NCI-H69 (cell line): ENCODE data around the gene GLB1L.
A peak's percentile ranks its signal among the peaks of the same experiment; 100 is the strongest.

Source experiments
- DNase-seq: peaks from one replicate; lab custom pipeline; 2025; lab: John Stamatoyannopoulos, UW

GLB1L gene

GRCh38 chr2:219223831-219224610, 21.2 kb downstream of the GLB1L start:
- no peak for DNase-seq

GRCh38 chr2:219221957-219222518, 23.2 kb downstream of the GLB1L start:
- DNase-seq: no peak

- DNase-seq: no peak
These were observed 24.4 kb downstream of the GLB1L start for GRCh38 chr2:219220652-219221402.

GRCh38 chr2:219219784-219220532, 25.3 kb downstream of the GLB1L start:
- DNase-seq: no peak

DNA sequence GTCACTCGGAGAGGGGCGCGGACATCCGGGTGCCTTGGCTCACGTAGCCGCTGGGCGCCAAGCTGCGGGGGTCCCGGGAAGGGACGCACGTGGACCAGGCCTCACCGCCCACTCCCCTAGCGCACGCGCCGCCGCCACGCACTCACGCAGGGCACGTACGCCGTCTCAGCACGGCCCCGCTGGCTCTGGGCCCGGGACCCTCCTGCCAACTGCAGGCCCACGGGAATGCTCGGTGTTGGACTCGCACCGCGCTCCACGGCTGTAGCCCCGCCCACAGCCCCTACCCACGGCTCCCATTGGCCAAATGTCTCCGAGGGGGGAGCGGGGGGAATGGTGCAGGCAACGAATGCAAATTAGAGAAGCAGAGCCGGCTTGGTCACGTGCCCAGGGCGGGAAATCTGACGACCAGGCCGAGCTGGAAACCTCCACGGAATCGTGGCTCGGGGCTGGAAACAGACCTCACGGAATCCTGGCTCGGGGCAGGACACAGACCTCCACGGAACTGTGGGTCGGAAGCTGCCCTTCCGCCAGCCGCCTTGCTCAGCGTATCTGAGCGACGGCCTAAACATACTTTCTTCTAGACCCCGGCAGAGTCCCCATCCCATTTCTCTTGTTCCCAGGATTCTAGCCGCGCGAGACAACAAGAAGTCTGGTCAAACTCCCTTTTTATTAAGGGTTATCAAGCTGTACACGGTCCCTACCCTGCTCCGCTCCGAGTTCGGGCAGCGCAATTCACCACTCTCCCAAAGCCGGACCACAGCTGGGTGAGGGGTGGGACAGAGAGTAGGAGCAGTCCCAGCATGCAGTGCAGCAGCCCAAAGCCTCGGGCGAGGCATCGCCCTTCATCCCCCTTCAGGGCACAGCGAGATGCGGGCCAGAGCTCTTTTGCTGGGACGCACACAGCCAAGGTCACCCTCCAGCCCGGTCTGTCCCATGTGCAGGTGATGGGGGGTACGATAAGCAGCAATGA, 26.2 kb downstream of the GLB1L start, which contains the start of gene ABCB6:
Gene ABCB6, minus strand, starts transcription at position 227 of the 970 bp plus-strand sequence. CDS start 285 bp downstream, outside the sequence.
- peak; percentile 94 for DNase-seq

DNA sequence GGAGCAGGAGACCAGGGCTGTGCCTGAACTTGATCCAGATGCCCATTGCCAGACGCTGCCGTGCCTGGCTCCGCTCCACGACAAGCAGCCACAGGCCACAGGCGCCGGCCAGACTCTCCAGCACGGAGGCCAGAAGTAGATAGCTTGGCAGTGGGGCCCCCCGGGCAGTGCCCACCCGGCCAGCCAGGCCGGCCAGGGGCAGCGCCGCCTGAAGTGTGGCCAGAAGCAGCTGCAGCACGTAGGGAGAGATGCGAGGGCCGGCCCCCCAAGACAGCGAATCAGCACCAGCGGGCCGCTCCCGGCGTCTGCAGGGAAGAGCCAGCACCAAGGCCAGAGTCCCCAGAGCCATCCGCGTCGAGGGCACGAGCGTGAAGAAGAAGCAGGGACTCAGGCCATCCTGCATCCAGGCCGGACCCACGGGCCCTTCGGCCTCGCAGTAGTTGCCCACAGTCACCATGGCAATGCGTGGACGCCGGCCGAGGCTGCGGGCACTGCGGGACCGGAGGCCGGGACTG, 27.0 kb downstream of the GLB1L start:
- DNase-seq: peak; percentile 78

- no peak for DNase-seq
These were observed 28.7 kb downstream of the GLB1L start for GRCh38 chr2:219216535-219216915.

DNA sequence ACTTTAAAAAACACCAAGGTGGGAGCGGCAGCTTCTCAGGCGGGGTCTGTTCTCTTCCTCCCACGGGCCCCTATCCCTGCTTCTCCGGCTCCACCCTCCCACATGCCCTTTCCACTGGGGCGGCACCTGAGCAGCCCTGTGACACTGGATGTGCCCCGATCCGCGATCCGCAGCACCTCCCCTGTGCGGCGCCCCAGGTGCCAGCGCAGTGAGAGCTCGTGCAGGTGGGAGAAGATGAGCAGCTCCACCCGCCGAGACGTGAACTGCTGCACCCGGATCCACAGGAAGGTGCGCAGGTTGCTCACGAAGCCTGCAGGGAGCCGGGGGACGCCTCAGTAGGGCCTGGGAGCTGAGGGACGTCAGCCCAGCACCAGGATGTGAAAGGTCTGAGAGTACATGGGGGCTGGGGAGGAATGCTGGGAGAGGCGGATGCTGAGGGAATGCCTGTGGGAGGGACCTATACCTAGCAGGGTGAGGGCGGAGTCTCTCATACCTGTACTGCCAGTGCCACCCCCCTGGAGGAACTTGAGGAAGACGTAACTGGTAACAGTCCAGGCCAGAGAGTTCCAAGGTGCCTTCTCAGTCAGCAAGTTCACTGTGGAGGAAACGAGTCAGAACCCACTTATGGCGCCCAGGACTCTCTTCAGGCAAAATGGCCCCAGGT, 29.2 kb downstream of the GLB1L start:
- no peak for DNase-seq

DNA sequence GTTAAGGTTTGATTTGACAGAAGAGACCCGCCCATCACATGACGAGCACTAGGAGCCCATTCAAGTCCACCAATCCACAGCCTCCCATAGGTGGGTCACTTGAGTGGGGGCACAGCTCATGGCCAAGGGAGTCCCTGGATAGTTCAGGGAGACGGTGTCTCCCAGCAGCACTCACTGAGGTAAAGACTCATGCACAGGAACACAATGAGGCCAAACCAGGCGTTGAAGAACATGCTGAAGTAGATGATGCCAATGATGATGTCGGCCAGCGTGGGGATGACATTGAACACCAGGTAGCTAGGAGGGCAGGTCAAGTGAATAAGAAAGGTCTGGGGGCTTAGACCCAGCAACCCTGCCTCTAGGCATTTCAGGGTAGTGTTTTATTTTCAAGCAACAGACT, 30.5 kb downstream of the GLB1L start:
- DNase-seq: no peak

GRCh38 chr2:219214141-219214540, 31.1 kb downstream of the GLB1L start:
- DNase-seq: no peak

GRCh38 chr2:219213486-219214071, 31.7 kb downstream of the GLB1L start:
- DNase-seq: no peak

DNA sequence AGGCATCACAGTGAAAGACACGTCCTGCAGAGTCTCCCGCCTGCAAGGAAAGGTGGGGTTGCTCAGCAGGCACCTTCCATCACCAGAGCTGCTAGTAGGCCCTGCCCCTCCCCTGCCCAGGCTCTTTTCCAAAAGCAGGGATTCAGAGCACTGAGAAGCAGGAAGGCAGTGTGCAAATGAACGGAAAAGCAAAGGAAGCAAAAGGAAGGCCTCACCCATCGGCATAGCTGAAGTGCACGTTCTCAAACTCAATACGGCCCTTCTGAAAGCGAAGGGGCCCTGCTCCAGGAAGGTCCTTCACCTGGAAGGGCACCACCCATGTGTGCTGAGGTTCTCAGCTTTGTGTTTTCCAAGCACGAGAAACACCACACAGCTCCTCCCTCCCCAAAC, 32.2 kb downstream of the GLB1L start:
- no peak for DNase-seq

DNA sequence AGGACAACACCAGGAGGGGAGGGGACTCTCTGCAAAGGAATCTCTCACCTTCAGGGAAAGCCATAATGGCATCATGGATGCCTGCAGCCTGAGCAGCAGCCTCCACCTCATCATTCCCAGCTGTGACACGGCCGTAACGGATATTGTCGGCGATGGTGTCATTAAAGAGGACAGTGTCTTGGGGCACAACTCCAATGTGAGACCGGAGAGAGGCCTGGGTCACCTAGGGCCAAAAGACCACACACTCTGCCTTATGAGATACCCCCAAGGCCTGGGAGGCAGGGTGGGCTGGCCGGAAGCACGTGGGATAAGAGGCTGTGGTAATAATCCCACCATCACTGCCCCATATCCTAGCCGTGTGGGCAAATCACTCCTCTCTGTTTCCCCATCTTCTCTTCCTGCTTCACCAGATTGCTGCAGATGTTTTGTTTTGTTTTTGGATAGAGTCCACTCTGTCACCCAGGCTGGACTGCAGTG, 34.3 kb downstream of the GLB1L start:
- DNase-seq: no peak

- no peak for DNase-seq
These were observed 34.9 kb downstream of the GLB1L start for GRCh38 chr2:219210196-219210885.

- no peak for DNase-seq
These were observed 35.7 kb downstream of the GLB1L start for GRCh38 chr2:219209236-219210195.

GRCh38 chr2:219207884-219208740, 37.1 kb downstream of the GLB1L start:
- DNase-seq: peak; percentile 50
